ES-I3 (cell line): Measurements from ENCODE around the gene MRPL55.

Experiments
- H3K36me3 ChIP-seq: 2 replicates; pipeline ENCODE4 v1.6.1; 2013; ENCODE audit warnings: mild to moderate bottlenecking, low read length, control low read depth, moderate library complexity; ENCODE audit not compliant: insufficient read depth
- H3K4me1 ChIP-seq: 2 replicates; pipeline ENCODE4 v1.6.1; 2013; ENCODE audit warnings: mild to moderate bottlenecking, control low read depth, low read length; ENCODE audit not compliant: insufficient read depth
- H3K9ac ChIP-seq: 2 replicates; pipeline ENCODE4 v1.6.1; 2013; ENCODE audit warnings: low read depth, mild to moderate bottlenecking, low read length, moderate library complexity
- H3K9me3 ChIP-seq: 2 replicates; pipeline ENCODE4 v1.6.1; 2013; ENCODE audit warnings: mild to moderate bottlenecking, low read length, moderate library complexity; ENCODE audit not compliant: control insufficient read depth, insufficient read depth

Gene MRPL55

DNA sequence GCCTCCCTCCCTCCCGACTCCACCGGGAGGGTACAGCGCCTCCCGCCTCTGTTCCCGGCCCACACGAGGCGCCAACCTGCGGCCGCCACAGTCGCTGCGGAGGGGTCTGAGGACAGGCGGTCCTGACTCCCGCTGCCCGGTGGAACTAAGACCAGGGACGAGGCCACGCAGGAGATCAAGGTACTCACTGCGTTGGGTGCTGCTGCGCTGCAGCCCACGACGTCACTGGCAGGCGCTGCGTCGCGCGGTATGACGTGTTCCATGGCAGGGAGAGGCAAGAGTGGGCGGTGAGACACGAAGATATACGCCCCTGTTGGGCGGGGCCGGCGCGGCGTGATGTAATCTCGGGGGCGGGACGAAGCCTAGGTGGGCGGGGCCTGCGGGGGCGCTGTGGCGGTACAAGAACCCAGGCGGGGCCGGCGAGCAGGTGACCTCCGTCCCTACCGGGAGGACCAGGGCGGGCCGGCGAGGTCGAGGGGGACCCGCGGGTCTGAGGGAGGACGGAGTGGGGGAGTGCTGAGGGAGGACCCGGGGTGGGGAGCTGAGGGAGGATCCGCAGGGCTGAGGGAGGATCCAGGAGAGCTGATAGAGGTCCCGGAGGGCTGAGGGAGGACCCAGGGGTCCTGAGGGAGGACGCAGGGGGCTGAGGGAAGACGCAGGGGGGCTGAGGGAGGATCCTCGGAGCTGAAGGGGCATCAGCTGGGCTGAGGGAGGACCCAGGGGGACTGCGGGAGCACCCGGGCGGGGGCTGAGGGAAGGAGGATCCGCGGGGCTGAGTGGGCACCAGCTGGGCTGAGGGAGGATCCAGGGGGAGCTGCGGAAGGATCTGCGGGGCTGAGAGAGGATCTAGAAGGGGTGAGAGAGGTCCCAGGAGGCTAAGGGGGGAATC is at the start of gene MRPL55:
MRPL55 (minus strand) TSS at position 227 of the 889 bp plus-strand sequence. CDS start 1,039 bp downstream, outside the sequence.
- H3K4me1 ChIP-seq: no peaks in the 10 kb centered on the region
- no peaks in the 10 kb centered on the region for H3K9me3 ChIP-seq
- peak within 1 kb of the TSS; percentile 82 for H3K9ac ChIP-seq
- H3K36me3 ChIP-seq: peaks cover 5% of the 10 kb centered on the region

DNA sequence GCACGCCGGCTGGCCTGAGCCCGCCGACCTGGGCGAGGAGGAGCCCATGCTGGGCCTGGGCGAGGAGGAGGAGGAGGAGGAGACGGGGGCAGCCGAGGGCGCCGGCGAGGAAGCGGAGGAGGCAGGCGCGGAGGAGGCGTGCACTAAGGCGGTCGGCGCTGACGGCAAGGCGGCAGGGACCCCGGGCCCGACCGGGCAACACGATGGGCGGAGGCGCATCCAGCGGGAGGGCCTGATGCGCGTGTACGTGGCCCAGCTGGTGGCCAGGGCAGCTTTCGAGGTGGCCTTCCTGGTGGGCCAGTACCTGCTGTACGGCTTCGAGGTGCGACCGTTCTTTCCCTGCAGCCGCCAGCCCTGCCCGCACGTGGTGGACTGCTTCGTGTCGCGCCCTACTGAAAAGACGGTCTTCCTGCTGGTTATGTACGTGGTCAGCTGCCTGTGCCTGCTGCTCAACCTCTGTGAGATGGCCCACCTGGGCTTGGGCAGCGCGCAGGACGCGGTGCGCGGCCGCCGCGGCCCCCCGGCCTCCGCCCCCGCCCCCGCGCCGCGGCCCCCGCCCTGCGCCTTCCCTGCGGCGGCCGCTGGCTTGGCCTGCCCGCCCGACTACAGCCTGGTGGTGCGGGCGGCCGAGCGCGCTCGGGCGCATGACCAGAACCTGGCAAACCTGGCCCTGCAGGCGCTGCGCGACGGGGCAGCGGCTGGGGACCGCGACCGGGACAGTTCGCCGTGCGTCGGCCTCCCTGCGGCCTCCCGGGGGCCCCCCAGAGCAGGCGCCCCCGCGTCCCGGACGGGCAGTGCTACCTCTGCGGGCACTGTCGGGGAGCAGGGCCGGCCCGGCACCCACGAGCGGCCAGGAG is 49.3 kb upstream of the MRPL55 start:
- Histone ChIP-seq H3K9ac (no peak overlapping the region), H3K9me3 (no peaks in the 10 kb centered on the region), H3K4me1 (peaks cover 15% of the 10 kb centered on the region; the same call in 1 of the 2 replicates), H3K36me3 (no peaks in the 10 kb centered on the region)

GRCh38 chr1:228157729-228158126 is 48.6 kb upstream of the MRPL55 start:
- no peaks in the 10 kb centered on the region for H3K36me3 ChIP-seq
- peaks cover 10% of the 10 kb centered on the region; the same call in 1 of the 2 replicates for H3K4me1 ChIP-seq
- no peak overlapping the region for H3K9ac ChIP-seq
- H3K9me3 ChIP-seq: no peaks in the 10 kb centered on the region

GRCh38 chr1:228156941-228157728 is 48.0 kb upstream of the MRPL55 start:
- Histone ChIP-seq H3K4me1 (peaks cover 4% of the 10 kb centered on the region; the same call in 1 of the 2 replicates), H3K9me3 (no peaks in the 10 kb centered on the region), H3K9ac (no peak overlapping the region), H3K36me3 (no peaks in the 10 kb centered on the region)

DNA sequence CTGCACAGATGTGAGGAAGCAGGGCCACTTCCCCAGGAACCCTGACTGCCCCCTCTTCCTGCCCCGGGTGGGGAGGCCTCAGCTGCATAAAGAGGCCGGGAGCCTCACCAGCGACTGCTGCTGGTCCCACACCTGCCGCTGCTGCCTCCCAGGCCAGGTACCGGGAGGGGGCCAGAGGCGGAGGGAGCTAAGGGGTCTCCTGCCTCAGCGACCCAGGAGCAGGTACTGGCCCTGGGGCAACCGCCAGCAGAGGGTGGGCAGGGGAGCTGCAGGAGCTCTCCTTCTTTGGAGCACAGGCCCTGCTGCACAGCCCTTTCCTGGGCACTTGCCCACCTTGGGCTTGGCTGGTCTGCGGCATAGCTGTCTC is 47.4 kb upstream of the MRPL55 start:
- no peaks in the 10 kb centered on the region for H3K9me3 ChIP-seq
- H3K9ac ChIP-seq: no peak overlapping the region
- H3K36me3 ChIP-seq: no peaks in the 10 kb centered on the region
- H3K4me1 ChIP-seq: no peaks in the 10 kb centered on the region

DNA sequence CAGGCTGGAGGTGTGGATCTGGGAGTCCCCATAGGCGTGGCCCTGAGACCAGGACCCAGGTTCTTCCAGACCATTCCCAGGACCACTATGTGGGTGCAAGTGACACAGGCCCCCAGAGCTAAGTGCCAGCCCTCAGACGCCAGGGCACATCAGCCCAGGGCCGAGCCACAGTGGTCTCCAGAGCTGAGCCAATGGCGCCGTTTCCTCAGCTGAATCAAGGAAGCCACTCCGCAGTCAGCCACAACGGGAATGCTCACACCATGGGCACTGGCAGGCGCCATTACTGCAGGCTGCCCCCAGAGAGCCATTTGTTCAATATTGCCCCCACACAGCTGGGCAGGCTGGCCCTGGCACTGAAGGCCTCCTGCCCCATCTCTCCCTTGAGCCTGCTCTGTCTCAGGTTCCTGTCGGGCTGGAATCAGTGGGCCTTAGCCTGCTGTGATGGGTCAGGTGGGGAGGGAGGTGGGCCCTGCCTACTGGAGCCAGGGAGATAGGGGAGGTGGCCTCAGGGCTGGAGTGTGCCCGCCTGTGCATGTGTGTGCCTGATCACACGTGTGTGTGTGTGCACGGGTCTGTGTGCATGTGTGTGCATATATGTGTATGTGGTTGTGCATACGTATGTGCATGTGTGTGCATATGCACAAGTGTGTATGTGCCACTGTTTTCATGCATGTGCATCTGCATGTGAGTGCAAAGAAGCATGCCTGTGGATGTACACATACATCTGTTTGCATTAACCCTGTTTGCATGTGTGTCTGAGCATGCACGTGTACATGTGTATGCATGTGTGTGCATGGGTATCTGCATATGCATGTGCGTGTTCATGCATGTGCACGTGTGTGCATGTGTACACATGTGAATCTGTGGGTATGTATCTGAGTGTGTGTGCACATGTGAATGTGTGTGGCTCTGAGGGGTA is 46.8 kb upstream of the MRPL55 start:
- H3K9ac ChIP-seq: no peak overlapping the region
- H3K9me3 ChIP-seq: no peaks in the 10 kb centered on the region
- H3K4me1 ChIP-seq: no peaks in the 10 kb centered on the region

GRCh38 chr1:228154670-228155571 is 45.8 kb upstream of the MRPL55 start:
- no peaks in the 10 kb centered on the region for H3K36me3 ChIP-seq
- H3K4me1 ChIP-seq: peaks cover 2% of the 10 kb centered on the region; the same call in 1 of the 2 replicates
- H3K9me3 ChIP-seq: no peaks in the 10 kb centered on the region
- no peak overlapping the region for H3K9ac ChIP-seq

More for the DNA sequence above, 46.8 kb upstream of the MRPL55 start:
- H3K36me3 ChIP-seq: no peaks in the 10 kb centered on the region

- Histone ChIP-seq H3K9ac (no peak overlapping the region), H3K36me3 (no peaks in the 10 kb centered on the region), H3K9me3 (no peaks in the 10 kb centered on the region), H3K4me1 (peaks cover 8% of the 10 kb centered on the region; the same call in 1 of the 2 replicates)
Observed at GRCh38 chr1:228154021-228154669, 45.0 kb upstream of the MRPL55 start.

GRCh38 chr1:228152918-228153258 is 43.8 kb upstream of the MRPL55 start:
- H3K36me3 ChIP-seq: no peaks in the 10 kb centered on the region
- H3K9me3 ChIP-seq: no peaks in the 10 kb centered on the region
- no peak overlapping the region for H3K9ac ChIP-seq
- H3K4me1 ChIP-seq: peaks cover 10% of the 10 kb centered on the region; the same call in 1 of the 2 replicates

- Histone ChIP-seq H3K9ac (no peak overlapping the region), H3K4me1 (peaks cover 10% of the 10 kb centered on the region; the same call in 1 of the 2 replicates), H3K36me3 (no peaks in the 10 kb centered on the region), H3K9me3 (no peaks in the 10 kb centered on the region)
Observed at GRCh38 chr1:228152097-228152917, 43.2 kb upstream of the MRPL55 start.

DNA sequence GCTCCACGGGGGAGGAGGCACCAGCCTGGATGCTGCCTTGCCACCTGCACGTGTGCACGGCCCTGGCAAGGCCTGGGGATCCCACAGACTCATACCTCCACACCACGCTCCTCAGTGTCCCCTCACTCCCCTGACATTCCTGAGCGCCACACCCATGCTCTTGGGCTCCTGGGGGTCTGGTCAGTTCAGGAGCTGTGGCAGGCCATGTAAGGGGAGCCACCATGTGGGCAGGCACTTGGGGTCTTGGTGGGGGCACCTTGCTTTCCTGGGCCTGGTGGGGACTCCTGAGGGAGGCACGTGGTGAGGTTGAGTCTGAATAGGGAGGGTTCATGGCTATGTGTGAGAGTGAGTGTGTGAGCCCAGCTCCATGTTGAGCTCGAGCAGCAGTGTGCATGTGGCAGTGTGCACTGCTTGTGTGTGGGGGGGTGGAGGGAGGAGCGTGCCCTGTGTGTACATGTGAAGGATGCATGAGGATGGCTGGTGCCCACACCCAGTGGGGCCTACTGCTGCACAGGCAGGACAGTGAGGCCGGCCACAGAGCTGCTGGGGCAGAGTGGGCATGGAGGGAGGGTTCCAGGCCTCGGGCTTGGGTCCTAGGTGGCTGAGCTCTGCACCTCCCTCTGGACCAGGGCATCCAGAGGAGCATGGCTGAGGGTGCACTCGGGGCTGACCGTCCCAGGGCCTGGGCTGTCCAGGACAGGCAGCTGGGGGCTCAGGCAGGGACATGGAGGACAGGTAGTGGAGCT is 42.3 kb upstream of the MRPL55 start:
- H3K9ac ChIP-seq: no peak overlapping the region
- H3K36me3 ChIP-seq: no peaks in the 10 kb centered on the region
- H3K9me3 ChIP-seq: no peaks in the 10 kb centered on the region
- H3K4me1 ChIP-seq: peaks cover 10% of the 10 kb centered on the region; the same call in 1 of the 2 replicates
